H1 (cell line): ENCODE data around the gene NOS2. TPM values are rescaled to one million over a fixed set of nuclear protein-coding genes. Genes with fewer than 3 reads are reported as not detected.
"Not testable (repeated sequence)": the region's sequence is repeated elsewhere in the genome, so short reads cannot be mapped to it uniquely, and the experiment has no call there.

ENCODE experiments used
- CTCF ChIA-PET: fragments of 300-600 bp; sonication (Branson Sonifier 250); formaldehyde crosslinking; loops from one replicate; lab custom pipeline; 2021; ENCODE audit not compliant: partially characterized antibody; lab: Charles Lee
- POLR2A ChIA-PET: fragments of 300-600 bp; sonication (Branson Sonifier 250); formaldehyde crosslinking; loops from one replicate; lab custom pipeline; 2021; ENCODE audit warnings: inconsistent platforms; ENCODE audit not compliant: partially characterized antibody; lab: Charles Lee
- DNase-seq, 2 experiments: peaks; one replicate each; pipeline versions ENCODE4 v3.0.0 to v3.0.0-alpha.2; 2010 to 2022; ENCODE audit warnings: low spot score in 2 of 2, low read depth in 1 of 2, mixed read lengths in 1 of 2
- FAIRE-seq: peaks from 2 replicates; lab custom pipeline; 2011; peaks lifted over from hg19 to GRCh38; lab: Jason Lieb, UNC
- H2AFZ ChIP-seq: 2 replicates; pipeline ENCODE4 v1.8.1; 2012; ENCODE audit warnings: low read length, inconsistent platforms
- H2AK5ac ChIP-seq: 2 replicates; pipeline ENCODE4 v1.6.1; 2013; ENCODE audit warnings: low read depth, low read length
- H2BK120ac ChIP-seq: replicated peaks from 2 replicates; pipeline ENCODE3; 2013; ENCODE audit warnings: low read depth, low read length, inconsistent platforms
- H2BK12ac ChIP-seq: 2 replicates; pipeline ENCODE4 v1.6.1; 2013; ENCODE audit warnings: low read depth, low read length
- H2BK15ac ChIP-seq: 2 replicates; pipeline ENCODE4 v1.6.1; 2013; ENCODE audit warnings: low read length
- H2BK20ac ChIP-seq: 2 replicates; pipeline ENCODE4 v1.6.1; 2013; ENCODE audit warnings: low read length
- H2BK5ac ChIP-seq: 2 replicates; pipeline ENCODE4 v1.6.1; 2013; ENCODE audit warnings: low read depth, low read length
- H3K14ac ChIP-seq: 2 replicates; pipeline ENCODE4 v1.6.1; 2013; ENCODE audit warnings: inconsistent platforms; ENCODE audit not compliant: insufficient read length
- H3K18ac ChIP-seq: 2 replicates; pipeline ENCODE4 v1.6.1; 2013; ENCODE audit warnings: low read length; ENCODE audit errors: extremely low read depth
- H3K23ac ChIP-seq: 2 replicates; pipeline ENCODE4 v1.6.1; 2013; ENCODE audit warnings: inconsistent platforms; ENCODE audit not compliant: insufficient read length
- H3K23me2 ChIP-seq: 2 replicates; pipeline ENCODE4 v1.6.1; 2013; ENCODE audit warnings: low read depth, low read length
- H3K27ac ChIP-seq: 2 replicates; pipeline ENCODE4 v1.6.1; 2011; ENCODE audit warnings: low read depth, low read length, inconsistent platforms
- H3K27me3 ChIP-seq, 4 experiments: replicated peaks in 1 of 4; 1 replicate in 1 of 4; 2 replicates in 3 of 4; pipeline versions ENCODE4 v1.6.1 to v1.8.1; 2011 to 2013; ENCODE audit warnings: low read length in 3 of 4, mild to moderate bottlenecking in 3 of 4, inconsistent platforms in 2 of 4, mixed read lengths in 2 of 4, moderate library complexity in 1 of 4; ENCODE audit not compliant: control insufficient read depth in 3 of 4, insufficient read depth in 3 of 4; ENCODE audit errors: extremely low read depth in 1 of 4
- H3K36me3 ChIP-seq, 4 experiments: 2 replicates each; pipeline versions ENCODE4 v1.6.1 to v1.8.1; 2011 to 2013; ENCODE audit warnings: mild to moderate bottlenecking in 4 of 4, low read length in 3 of 4, moderate library complexity in 2 of 4, control low read depth in 1 of 4, inconsistent platforms in 1 of 4; ENCODE audit not compliant: insufficient read depth in 4 of 4, control insufficient read depth in 2 of 4
- H3K4ac ChIP-seq: replicated peaks from 2 replicates; pipeline ENCODE3; 2013; ENCODE audit warnings: low read length, low read depth, mixed read lengths, inconsistent platforms; ENCODE audit not compliant: insufficient read length
- H3K4me1 ChIP-seq, 4 experiments: replicated peaks in 1 of 4; 1 replicate in 1 of 4; 2 replicates in 3 of 4; pipeline versions ENCODE4 v1.6.1 to v1.8.1; 2011 to 2013; ENCODE audit warnings: low read length in 3 of 4, inconsistent platforms in 2 of 4, mixed read lengths in 1 of 4; ENCODE audit not compliant: insufficient read depth in 4 of 4, control insufficient read depth in 3 of 4
- H3K4me2 ChIP-seq, 2 experiments: 2 replicates each; pipeline versions ENCODE4 v1.6.1 to v1.8.1; 2011 to 2013; ENCODE audit warnings: low read depth in 2 of 2, low read length in 2 of 2, control low read depth in 1 of 2, inconsistent platforms in 1 of 2, mild to moderate bottlenecking in 1 of 2; ENCODE audit not compliant: insufficient read depth in 1 of 2
- H3K4me3 ChIP-seq, 4 experiments: fragments of 200-600, 300-600 bp in 1 of 4; sonication (generic), shearing (Covaris generic), sonication (Bioruptor Twin) in 1 of 4; 2 replicates each; pipeline versions ENCODE4 v1.5.1 to v1.8.1; 2011 to 2016; ENCODE audit warnings: low read length in 4 of 4, low read depth in 3 of 4, control low read depth in 2 of 4, inconsistent platforms in 2 of 4, mild to moderate bottlenecking in 2 of 4, mixed read lengths in 1 of 4, moderate library complexity in 1 of 4; ENCODE audit not compliant: insufficient read depth in 2 of 4; ENCODE audit errors: extremely low read depth in 1 of 4
- H3K56ac ChIP-seq: replicated peaks from 2 replicates; pipeline ENCODE3; 2013; ENCODE audit warnings: low read depth, mild to moderate bottlenecking, mixed read lengths, low read length, inconsistent platforms; ENCODE audit not compliant: insufficient read length
- H3K79me1 ChIP-seq: 2 replicates; pipeline ENCODE4 v1.6.1; 2013; ENCODE audit warnings: low read depth, low read length, control low read depth
- H3K79me2 ChIP-seq, 2 experiments: 2 replicates each; pipeline versions ENCODE4 v1.6.1 to v1.8.1; 2012 to 2013; ENCODE audit warnings: low read length in 2 of 2, mild to moderate bottlenecking in 2 of 2, inconsistent platforms in 1 of 2; ENCODE audit not compliant: insufficient read depth in 2 of 2, control insufficient read depth in 1 of 2
- H3K9ac ChIP-seq, 4 experiments: replicated peaks in 1 of 4; 1 replicate in 1 of 4; 2 replicates in 3 of 4; pipeline versions ENCODE4 v1.6.1 to v1.8.1; 2011 to 2013; ENCODE audit warnings: low read depth in 3 of 4, low read length in 3 of 4, control low read depth in 2 of 4, mild to moderate bottlenecking in 2 of 4, moderate library complexity in 2 of 4, inconsistent platforms in 1 of 4; ENCODE audit errors: extremely low read depth in 1 of 4
- H3K9me3 ChIP-seq, 2 experiments: 2 replicates each; pipeline versions ENCODE4 v1.6.1 to v1.8.1; 2012 to 2013; ENCODE audit warnings: mild to moderate bottlenecking in 2 of 2, moderate library complexity in 2 of 2, control low read depth in 1 of 2, inconsistent platforms in 1 of 2, low read depth in 1 of 2, low read length in 1 of 2, mixed read lengths in 1 of 2; ENCODE audit not compliant: insufficient read depth in 2 of 2
- H4K20me1 ChIP-seq, 2 experiments: replicated peaks in 1 of 2; 2 replicates each; pipeline versions ENCODE3 to v1.8.1; 2011 to 2013; ENCODE audit warnings: inconsistent platforms in 2 of 2, low read length in 2 of 2, mild to moderate bottlenecking in 1 of 2; ENCODE audit not compliant: insufficient read depth in 2 of 2, control insufficient read depth in 1 of 2
- H4K5ac ChIP-seq: 2 replicates; pipeline ENCODE4 v1.6.1; 2013; ENCODE audit warnings: low read length, low read depth, mixed read lengths, inconsistent platforms; ENCODE audit not compliant: insufficient read length
- H4K8ac ChIP-seq: 2 replicates; pipeline ENCODE4 v1.8.0; 2013; ENCODE audit warnings: mild to moderate bottlenecking, moderate library complexity, low read length, inconsistent platforms; ENCODE audit not compliant: insufficient read depth; ENCODE audit errors: extremely low read depth
- H4K91ac ChIP-seq: replicated peaks from 2 replicates; pipeline ENCODE3; 2013; ENCODE audit warnings: low read length, mixed read lengths, inconsistent platforms; ENCODE audit not compliant: insufficient read length
- ATF2 ChIP-seq: IDR thresholded peaks from 2 replicates; pipeline ENCODE4 v1.6.1; 2012; ENCODE audit warnings: low read length, inconsistent platforms
- CHD2 ChIP-seq: IDR thresholded peaks from 2 replicates; pipeline ENCODE4 v1.6.1; 2012; ENCODE audit warnings: low read length, improper control_type of control experiment
- PHF8 ChIP-seq: fragments of 200-600 bp; sonication (generic); conservative IDR thresholded peaks from 2 replicates; pipeline ENCODE4 v1.7.1; 2012; ENCODE audit warnings: low read depth, mild to moderate bottlenecking, inconsistent platforms, low read length, moderate library complexity
- POU5F1 ChIP-seq: IDR thresholded peaks from 2 replicates; pipeline ENCODE4 v1.6.1; 2011; ENCODE audit warnings: low read depth, mild to moderate bottlenecking, low read length, moderate library complexity
- TCF12 ChIP-seq: IDR thresholded peaks from 2 replicates; pipeline ENCODE4 v1.6.1; 2011; ENCODE audit warnings: low read depth, mild to moderate bottlenecking, low read length
- WGBS, 2 experiments: shearing (Covaris generic) in 1 of 2; methylation state at CpG; one replicate each; pipeline versions ENCODE4 v1.1.6 to v1.1.7; 2013 to 2015; ENCODE audit warnings: low lambda C conversion rate in 2 of 2, mixed read lengths in 2 of 2, inconsistent platforms in 1 of 2, low coverage in 1 of 2, missing lambda C conversion rate in 1 of 2; ENCODE audit not compliant: insufficient replicate concordance in 2 of 2, insufficient coverage in 1 of 2, insufficient read length in 1 of 2; ENCODE audit errors: extremely low coverage in 1 of 2, missing lambda C conversion rate in 1 of 2; 5-methylcytosine and 5-hydroxymethylcytosine counted together
- polyA plus RNA-seq, 7 experiments: library from polyadenylated mRNA; depleted of rRNA in 3 of 7; stranded (reverse) in 5 of 7; unstranded in 2 of 7; fragments of >200 nt in 5 of 7; fragments of 200-250 nt in 2 of 7; gene quantifications; 1 replicate in 5 of 7; 2 replicates in 1 of 7; 4 replicates in 1 of 7; pipeline versions ENCODE4 v1.2.1 to v1.2.3, GENCODE V29; 2011 to 2013; ENCODE audit warnings: missing spikeins in 2 of 7, mixed read lengths in 2 of 7
- total RNA-seq: library from RNA; stranded (reverse); fragmentation: NEBNext Ultra II Directional; extraction: Animal tissue kit (Norgen Biotek cat#: 25700); gene quantifications from 2 replicates; pipeline ENCODE4 v1.2.1, GENCODE V29; 2021

Gene NOS2
- total and polyA plus RNA-seq, 2 of the 8 experiments (the other 6 are each of a cell fraction or from before 2014, with no cell fraction given): 1.0 to 1.9 TPM

- TF ChIP-seq ATF2 (no peak), POU5F1 (no peak), PHF8 (no peak), TCF12 (no peak), CHD2 (no peak)
These were observed 48.6 kb upstream of the NOS2 start (continued) for GRCh38 chr17:27848931-27849330.

GRCh38 chr17:27846808-27847307 lies 46.5 kb upstream of the NOS2 start:
- H3K27ac ChIP-seq, H3K23ac ChIP-seq, H4K5ac ChIP-seq, H3K23me2 ChIP-seq, H3K14ac ChIP-seq, H2BK15ac ChIP-seq, H3K36me3 ChIP-seq, DNase-seq, H3K9me3 ChIP-seq, H3K4ac ChIP-seq, H3K4me2 ChIP-seq, H3K9ac ChIP-seq, H3K4me1 ChIP-seq, H2BK20ac ChIP-seq, H2AK5ac ChIP-seq, H2AFZ ChIP-seq, H2BK12ac ChIP-seq, H3K56ac ChIP-seq, FAIRE-seq, H3K4me3 ChIP-seq, H3K79me2 ChIP-seq, H2BK5ac ChIP-seq, H4K20me1 ChIP-seq, H4K8ac ChIP-seq, H4K91ac ChIP-seq, H2BK120ac ChIP-seq, H3K18ac ChIP-seq, H3K27me3 ChIP-seq, POLR2A ChIA-PET, H3K79me1 ChIP-seq: not testable (repeated sequence)
- CTCF ChIA-PET: interaction anchor here (1.3 to 2.2 kb wide), 2 partner anchors 34 to 86 kb away, joined by 3 to 6 read pairs; no protein-coding TSS in a partner anchor
- WGBS, 2 experiments: 80% methylated on average over 11 of the region's 11 CpGs; no CpG with 5 or more reads in 1 of the 2 experiments
